Liver (tissue), 9 donors: ENCODE measurements around the gene ADCY3. TPM values are rescaled to one million over a fixed set of nuclear protein-coding genes. Genes with fewer than 3 reads are reported as not detected.

ENCODE experiments used
- DNase-seq: peaks from one replicate; pipeline ENCODE4 v3.0.0-alpha.2; 2017; ENCODE audit warnings: low spot score
- H3K27ac ChIP-seq, 2 donors: one replicate each; pipeline ENCODE4 v1.7.0; 2013; ENCODE audit warnings: inconsistent platforms in 2 of 2, low read length in 2 of 2, control low read depth in 1 of 2, low read depth in 1 of 2, mild to moderate bottlenecking in 1 of 2
- H3K27me3 ChIP-seq, 4 donors: one replicate each; pipeline versions ENCODE4 v1.6.1 to v1.7.0; 2013; ENCODE audit warnings: low read length in 3 of 4, inconsistent platforms in 1 of 4, mild to moderate bottlenecking in 1 of 4, moderate library complexity in 1 of 4; ENCODE audit not compliant: control insufficient read depth in 4 of 4, insufficient read depth in 4 of 4
- H3K36me3 ChIP-seq, 4 donors: one replicate each; pipeline versions ENCODE4 v1.6.1 to v1.7.0; 2013; ENCODE audit warnings: low read length in 3 of 4, mild to moderate bottlenecking in 3 of 4, low read depth in 1 of 4, moderate library complexity in 1 of 4; ENCODE audit not compliant: control insufficient read depth in 4 of 4, insufficient read depth in 3 of 4
- H3K4me1 ChIP-seq, 4 donors: one replicate each; pipeline versions ENCODE4 v1.6.1 to v1.7.0; 2013; ENCODE audit warnings: low read length in 3 of 4, mild to moderate bottlenecking in 3 of 4, moderate library complexity in 1 of 4; ENCODE audit not compliant: control insufficient read depth in 4 of 4, insufficient read depth in 4 of 4
- H3K4me3 ChIP-seq, 3 donors: one replicate each; pipeline versions ENCODE4 v1.6.1 to v1.7.0; 2013; ENCODE audit warnings: low read length in 3 of 3, control low read depth in 1 of 3, low read depth in 1 of 3, mild to moderate bottlenecking in 1 of 3
- H3K9ac ChIP-seq, 2 donors: one replicate each; pipeline ENCODE4 v1.7.0; 2013; ENCODE audit warnings: low read length in 2 of 2, mild to moderate bottlenecking in 2 of 2, moderate library complexity in 2 of 2, control low read depth in 1 of 2, low read depth in 1 of 2
- H3K9me3 ChIP-seq, 4 donors: one replicate each; pipeline versions ENCODE4 v1.6.1 to v1.7.0; 2013; ENCODE audit warnings: low read length in 3 of 4; ENCODE audit not compliant: control insufficient read depth in 4 of 4
- CTCF ChIP-seq: fragments of 150-350 bp; IDR thresholded peaks from 2 replicates; pipeline ENCODE4 v1.5.1; 2017; ENCODE audit warnings: improper control_type of control experiment, low read depth, low read length; ENCODE audit not compliant: missing input control
- EGR1 ChIP-seq, 2 donors: IDR thresholded peaks; 2 replicates each; pipeline ENCODE4 v1.6.1; 2016 to 2018; ENCODE audit warnings: antibody characterized with exemption in 2 of 2, low read depth in 2 of 2
- FOXA1 ChIP-seq: IDR thresholded peaks from 2 replicates; pipeline ENCODE4 v1.6.1; 2016; ENCODE audit warnings: antibody characterized with exemption
- FOXA2 ChIP-seq: IDR thresholded peaks from 2 replicates; pipeline ENCODE4 v1.6.1; 2016; ENCODE audit warnings: antibody characterized with exemption
- GABPA ChIP-seq, 2 donors: IDR thresholded peaks in 1 of 2; conservative IDR thresholded peaks in 1 of 2; 2 replicates each; pipeline ENCODE4 v1.6.1; 2016; ENCODE audit warnings: antibody characterized with exemption in 2 of 2, mild to moderate bottlenecking in 1 of 2, moderate library complexity in 1 of 2
- HNF4A ChIP-seq, 2 donors: conservative IDR thresholded peaks; 2 replicates each; pipeline ENCODE4 v1.6.1; 2016; ENCODE audit warnings: antibody characterized with exemption in 2 of 2, mild to moderate bottlenecking in 2 of 2
- HNF4G ChIP-seq: IDR thresholded peaks from 2 replicates; pipeline ENCODE4 v1.6.1; 2016; ENCODE audit warnings: antibody characterized with exemption
- JUND ChIP-seq, 2 donors: IDR thresholded peaks; 2 replicates each; pipeline ENCODE4 v1.6.1; 2016; ENCODE audit warnings: antibody characterized with exemption in 2 of 2
- NR2F2 ChIP-seq: IDR thresholded peaks from 2 replicates; pipeline ENCODE4 v1.6.1; 2016; ENCODE audit warnings: antibody characterized with exemption
- RAD21 ChIP-seq, 2 donors: IDR thresholded peaks; 2 replicates each; pipeline ENCODE4 v1.6.1; 2016; ENCODE audit warnings: antibody characterized with exemption in 2 of 2, mild to moderate bottlenecking in 2 of 2
- RXRA ChIP-seq, 2 donors: IDR thresholded peaks; 2 replicates each; pipeline ENCODE4 v1.6.1; 2017 to 2018; ENCODE audit warnings: antibody characterized with exemption in 2 of 2, mild to moderate bottlenecking in 1 of 2
- SP1 ChIP-seq: IDR thresholded peaks from 2 replicates; pipeline ENCODE4 v1.6.1; 2018; ENCODE audit warnings: antibody characterized with exemption, mild to moderate bottlenecking
- TAF1 ChIP-seq: conservative IDR thresholded peaks from 2 replicates; pipeline ENCODE4 v1.6.1; 2016; ENCODE audit warnings: antibody characterized with exemption, mild to moderate bottlenecking
- YY1 ChIP-seq: IDR thresholded peaks from 2 replicates; pipeline ENCODE4 v1.6.1; 2016; ENCODE audit warnings: antibody characterized with exemption, mild to moderate bottlenecking
- ZBTB33 ChIP-seq: IDR thresholded peaks from 2 replicates; pipeline ENCODE4 v1.6.1; 2016; ENCODE audit warnings: antibody characterized with exemption
- WGBS: extraction: QIAGEN DNeasy Blood & Tissue Kit; methylation state at CpG from one replicate; pipeline ENCODE4 v1.1.7; 2013; 5-methylcytosine and 5-hydroxymethylcytosine counted together
- polyA plus RNA-seq, 2 donors: library from polyadenylated mRNA; stranded (reverse) in 1 of 2; unstranded in 1 of 2; fragments of 200-250 nt in 1 of 2; fragments of >200 nt in 1 of 2; fragmentation: Nextera tagmentation in 1 of 2; extraction: Ambion mirVana in 1 of 2; gene quantifications; one replicate each; pipeline versions ENCODE4 v1.2.1 to v1.2.3, GENCODE V29; 2013 to 2015
- total RNA-seq, 2 donors: library from RNA; depleted of rRNA; stranded (reverse); fragments of >200 nt; gene quantifications; one replicate each; pipeline ENCODE4 v1.2.3, GENCODE V29; 2014
- TF ChIP-seq, protein P1 (sequence below): IDR thresholded peaks from 2 replicates; pipeline ENCODE4 v1.6.1; 2016; ENCODE audit warnings: antibody characterized with exemption
- TF ChIP-seq, protein P2 (sequence below): IDR thresholded peaks from 2 replicates; pipeline ENCODE4 v1.6.1; 2016; ENCODE audit warnings: antibody characterized with exemption, mild to moderate bottlenecking
- donor health status: healthy.
- donor health status: healthy.
- donor health status: healthy.
- donor health status: healthy.
- donor health status: healthy.

The ADCY3 gene
- total and polyA plus RNA-seq, 4 donors = 0.99 to 8.4 (median 6.4) TPM

DNA sequence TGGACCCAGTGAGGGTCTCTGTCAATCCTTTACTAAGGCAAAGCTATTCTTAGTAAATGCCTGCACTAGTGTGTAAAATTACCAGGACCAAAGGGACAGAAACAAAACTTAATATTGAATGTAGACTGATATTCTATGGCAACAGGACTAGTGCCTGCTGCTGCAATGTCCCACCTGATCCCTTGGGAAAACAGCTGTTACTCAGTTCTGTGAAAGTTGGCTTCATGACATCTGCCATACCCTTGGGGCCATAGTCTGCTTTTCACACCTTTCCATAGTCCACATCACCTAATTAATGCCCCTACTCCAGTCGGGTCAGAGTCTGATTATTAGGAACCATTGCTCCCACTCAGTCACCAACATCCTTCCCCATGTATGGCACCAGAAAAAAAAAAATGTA lies 37.2 kb upstream of the ADCY3 start:
- peaks cover 0 to 2% (median 0%) of the 10 kb centered on the region in 4 donors for H3K9me3 ChIP-seq
- peaks cover 4 to 58% (median 47%) of the 10 kb centered on the region in 4 donors for H3K36me3 ChIP-seq
- H3K27ac ChIP-seq = no peak overlapping the region
- no peak overlapping the region for H3K9ac ChIP-seq
- 90% methylated on average over 1 of the region's 1 CpG for WGBS
- no peaks in the 10 kb centered on the region for H3K27me3 ChIP-seq
- no peak overlapping the region for H3K4me3 ChIP-seq
- TF ChIP-seq ZBTB33 = no peak
- no peak for TF ChIP-seq EGR1 (IDR thresholded peaks at IDR 0.05; ENCODE audit: low read depth in 2 of 2)
- TF ChIP-seq HNF4G = no peak
- TF ChIP-seq NR2F2 = no peak
- no peaks in the 10 kb centered on the region for H3K4me1 ChIP-seq
- DNase-seq = no peak

GRCh38 chr2:24955921-24956320 lies 35.9 kb upstream of the ADCY3 start:
- peaks cover 0 to 2% (median 0%) of the 10 kb centered on the region in 4 donors for H3K9me3 ChIP-seq
- no peak overlapping the region for H3K27ac ChIP-seq
- H3K9ac ChIP-seq = no peak overlapping the region
- peaks cover 6 to 62% (median 51%) of the 10 kb centered on the region in 4 donors for H3K36me3 ChIP-seq
- H3K27me3 ChIP-seq = no peaks in the 10 kb centered on the region
- no peak for TF ChIP-seq FOXA2
- TF ChIP-seq RXRA (IDR thresholded peaks at IDR 0.05) = no peak
- TF ChIP-seq EGR1 (IDR thresholded peaks at IDR 0.05; ENCODE audit: low read depth in 2 of 2) = no peak
- TF ChIP-seq NR2F2 = no peak
- no peak for TF ChIP-seq GABPA (IDR thresholded peaks at IDR 0.05 in 1 of 2, conservative IDR thresholded peaks at IDR 0.05 in 1 of 2)
- TF ChIP-seq, protein P1, sequence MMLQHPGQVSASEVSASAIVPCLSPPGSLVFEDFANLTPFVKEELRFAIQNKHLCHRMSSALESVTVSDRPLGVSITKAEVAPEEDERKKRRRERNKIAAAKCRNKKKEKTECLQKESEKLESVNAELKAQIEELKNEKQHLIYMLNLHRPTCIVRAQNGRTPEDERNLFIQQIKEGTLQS = no peak
- TF ChIP-seq HNF4A (conservative IDR thresholded peaks at IDR 0.05) = no peak
- no peak for TF ChIP-seq CTCF
- TF ChIP-seq YY1 = no peak
- no peak for TF ChIP-seq RAD21 (IDR thresholded peaks at IDR 0.05)
- no peak for TF ChIP-seq FOXA1
- no peak for TF ChIP-seq JUND (IDR thresholded peaks at IDR 0.05)
- no peak for TF ChIP-seq TAF1
- TF ChIP-seq SP1 = no peak
- no peak for TF ChIP-seq HNF4G
- TF ChIP-seq, protein P2, sequence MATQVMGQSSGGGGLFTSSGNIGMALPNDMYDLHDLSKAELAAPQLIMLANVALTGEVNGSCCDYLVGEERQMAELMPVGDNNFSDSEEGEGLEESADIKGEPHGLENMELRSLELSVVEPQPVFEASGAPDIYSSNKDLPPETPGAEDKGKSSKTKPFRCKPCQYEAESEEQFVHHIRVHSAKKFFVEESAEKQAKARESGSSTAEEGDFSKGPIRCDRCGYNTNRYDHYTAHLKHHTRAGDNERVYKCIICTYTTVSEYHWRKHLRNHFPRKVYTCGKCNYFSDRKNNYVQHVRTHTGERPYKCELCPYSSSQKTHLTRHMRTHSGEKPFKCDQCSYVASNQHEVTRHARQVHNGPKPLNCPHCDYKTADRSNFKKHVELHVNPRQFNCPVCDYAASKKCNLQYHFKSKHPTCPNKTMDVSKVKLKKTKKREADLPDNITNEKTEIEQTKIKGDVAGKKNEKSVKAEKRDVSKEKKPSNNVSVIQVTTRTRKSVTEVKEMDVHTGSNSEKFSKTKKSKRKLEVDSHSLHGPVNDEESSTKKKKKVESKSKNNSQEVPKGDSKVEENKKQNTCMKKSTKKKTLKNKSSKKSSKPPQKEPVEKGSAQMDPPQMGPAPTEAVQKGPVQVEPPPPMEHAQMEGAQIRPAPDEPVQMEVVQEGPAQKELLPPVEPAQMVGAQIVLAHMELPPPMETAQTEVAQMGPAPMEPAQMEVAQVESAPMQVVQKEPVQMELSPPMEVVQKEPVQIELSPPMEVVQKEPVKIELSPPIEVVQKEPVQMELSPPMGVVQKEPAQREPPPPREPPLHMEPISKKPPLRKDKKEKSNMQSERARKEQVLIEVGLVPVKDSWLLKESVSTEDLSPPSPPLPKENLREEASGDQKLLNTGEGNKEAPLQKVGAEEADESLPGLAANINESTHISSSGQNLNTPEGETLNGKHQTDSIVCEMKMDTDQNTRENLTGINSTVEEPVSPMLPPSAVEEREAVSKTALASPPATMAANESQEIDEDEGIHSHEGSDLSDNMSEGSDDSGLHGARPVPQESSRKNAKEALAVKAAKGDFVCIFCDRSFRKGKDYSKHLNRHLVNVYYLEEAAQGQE = no peak
- no peaks in the 10 kb centered on the region for H3K4me1 ChIP-seq
- H3K4me3 ChIP-seq = no peak overlapping the region
- DNase-seq = no peak
